ENCODE measurements around the gene MYL4. TPM values are rescaled to one million over a fixed set of nuclear protein-coding genes. Genes with fewer than 3 reads are reported as not detected.

MYL4 gene
- total RNA-seq, 1 donor from 2014 or later, result not detected

DNA sequence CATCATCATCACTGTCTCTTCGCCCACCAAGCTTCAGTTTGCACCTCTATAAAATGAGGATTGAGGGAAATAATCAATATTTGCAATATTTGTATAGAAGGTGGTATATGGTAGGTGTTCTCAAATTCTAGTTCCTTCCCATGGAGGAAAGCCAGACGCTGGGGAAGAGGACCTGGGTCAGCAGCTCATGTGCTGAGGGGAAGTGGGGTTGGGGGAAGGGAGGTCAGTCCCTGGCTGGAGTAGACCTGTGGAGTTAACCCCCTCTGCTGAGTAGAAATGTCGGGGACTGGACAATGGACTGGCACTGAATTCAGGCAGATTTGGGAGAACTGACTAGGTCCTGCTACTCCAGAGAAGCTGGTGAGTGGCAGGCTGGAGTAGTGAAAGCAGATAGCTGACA, 31.7 kb downstream of the MYL4 start:
- no peak overlapping the region for H3K4me3 ChIP-seq
- H3K9me3 ChIP-seq, result no peaks in the 10 kb centered on the region
- no peaks in the 10 kb centered on the region for H3K27me3 ChIP-seq
- no peak overlapping the region for H3K27ac ChIP-seq
- TF ChIP-seq POLR2A (IDR thresholded peaks at IDR 0.05), result no peak
- no peak for TF ChIP-seq CTCF (IDR thresholded peaks at IDR 0.05)
- TF ChIP-seq POLR2AphosphoS5 (IDR thresholded peaks at IDR 0.05; ENCODE audit: insufficient read depth in 1 of 2, low read depth in 1 of 2), result no peak
- intact Hi-C loops (cut with DNase I), result no loop called here
- H3K4me1 ChIP-seq, result peaks cover 25% of the 10 kb centered on the region
- no peak for DNase-seq (ENCODE audit: extremely low spot score in 2 of 2)
- H3K36me3 ChIP-seq, result no peaks in the 10 kb centered on the region

GRCh38 chr17:47242648-47243047, 33.5 kb downstream of the MYL4 start:
- H3K27me3 ChIP-seq, result no peaks in the 10 kb centered on the region
- DNase-seq (ENCODE audit: extremely low spot score in 2 of 2), result no peak
- H3K36me3 ChIP-seq, result no peaks in the 10 kb centered on the region
- H3K9me3 ChIP-seq, result no peaks in the 10 kb centered on the region
- H3K27ac ChIP-seq, result no peak overlapping the region
- H3K4me1 ChIP-seq, result peaks cover 27% of the 10 kb centered on the region
- TF ChIP-seq POLR2A (IDR thresholded peaks at IDR 0.05), result no peak
- no peak for TF ChIP-seq CTCF (IDR thresholded peaks at IDR 0.05)
- H3K4me3 ChIP-seq, result no peak overlapping the region
- intact Hi-C loops (cut with DNase I), result no loop called here

- TF ChIP-seq POLR2AphosphoS5 (IDR thresholded peaks at IDR 0.05; ENCODE audit: insufficient read depth in 1 of 2, low read depth in 1 of 2), result no peak
- TF ChIP-seq CTCF (IDR thresholded peaks at IDR 0.05), result no peak
- no peak for TF ChIP-seq POLR2A (IDR thresholded peaks at IDR 0.05)
- H3K27ac ChIP-seq, result no peak overlapping the region
- DNase-seq (ENCODE audit: extremely low spot score in 2 of 2), result no peak
- no peaks in the 10 kb centered on the region for H3K27me3 ChIP-seq
- intact Hi-C loops (cut with DNase I), result no loop called here
- H3K4me3 ChIP-seq, result no peak overlapping the region
- no peaks in the 10 kb centered on the region for H3K36me3 ChIP-seq
- peaks cover 27% of the 10 kb centered on the region for H3K4me1 ChIP-seq
- no peaks in the 10 kb centered on the region for H3K9me3 ChIP-seq
Measured at GRCh38 chr17:47243737-47244598, 34.8 kb downstream of the MYL4 start.

GRCh38 chr17:47244697-47245096, 35.5 kb downstream of the MYL4 start:
- Histone ChIP-seq H3K4me3 (no peak overlapping the region), H3K4me1 (peaks cover 23% of the 10 kb centered on the region), H3K36me3 (no peaks in the 10 kb centered on the region), H3K9me3 (no peaks in the 10 kb centered on the region), H3K27me3 (no peaks in the 10 kb centered on the region), H3K27ac (no peak overlapping the region)
- no peak for TF ChIP-seq POLR2A (IDR thresholded peaks at IDR 0.05)
- no peak for TF ChIP-seq CTCF (IDR thresholded peaks at IDR 0.05)
- TF ChIP-seq POLR2AphosphoS5 (IDR thresholded peaks at IDR 0.05; ENCODE audit: insufficient read depth in 1 of 2, low read depth in 1 of 2), result no peak
- intact Hi-C loops (cut with DNase I), result no loop called here
- no peak for DNase-seq (ENCODE audit: extremely low spot score in 2 of 2)

DNA sequence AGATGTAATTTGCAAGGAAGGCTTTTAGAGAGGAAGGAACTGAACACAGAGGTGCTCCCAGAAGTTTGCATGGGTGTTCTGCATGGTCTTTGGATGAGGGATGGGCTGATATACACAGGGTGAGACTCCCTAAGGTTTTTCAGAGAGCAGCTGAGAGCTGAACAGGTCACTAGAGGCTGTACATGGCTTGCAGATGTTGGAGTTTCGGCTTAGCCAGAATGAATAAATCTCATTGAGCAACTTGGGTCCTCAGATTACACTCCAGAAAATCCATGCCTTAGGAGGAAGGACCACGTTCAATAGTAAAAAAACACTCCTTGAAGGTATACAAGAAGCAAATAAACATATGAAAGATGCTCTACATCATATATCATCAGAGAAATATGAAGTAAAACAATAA, 37.0 kb downstream of the MYL4 start:
- H3K27me3 ChIP-seq, result no peaks in the 10 kb centered on the region
- no peaks in the 10 kb centered on the region for H3K9me3 ChIP-seq
- no peak overlapping the region for H3K27ac ChIP-seq
- intact Hi-C loops (cut with DNase I), result no loop called here
- H3K4me3 ChIP-seq, result no peak overlapping the region
- DNase-seq (ENCODE audit: extremely low spot score in 2 of 2), result no peak
- H3K36me3 ChIP-seq, result no peaks in the 10 kb centered on the region
- H3K4me1 ChIP-seq, result peaks cover 10% of the 10 kb centered on the region
- TF ChIP-seq POLR2AphosphoS5 (IDR thresholded peaks at IDR 0.05; ENCODE audit: insufficient read depth in 1 of 2, low read depth in 1 of 2), result no peak
- no peak for TF ChIP-seq POLR2A (IDR thresholded peaks at IDR 0.05)
- TF ChIP-seq CTCF (IDR thresholded peaks at IDR 0.05), result no peak
